Measurements from ENCODE around the gene RERE. TPM values are rescaled to one million over a fixed set of nuclear protein-coding genes. Genes with fewer than 3 reads are reported as not detected.

RERE gene
- total RNA-seq, 1 experiment from 2014 or later = 73.4 TPM

DNA sequence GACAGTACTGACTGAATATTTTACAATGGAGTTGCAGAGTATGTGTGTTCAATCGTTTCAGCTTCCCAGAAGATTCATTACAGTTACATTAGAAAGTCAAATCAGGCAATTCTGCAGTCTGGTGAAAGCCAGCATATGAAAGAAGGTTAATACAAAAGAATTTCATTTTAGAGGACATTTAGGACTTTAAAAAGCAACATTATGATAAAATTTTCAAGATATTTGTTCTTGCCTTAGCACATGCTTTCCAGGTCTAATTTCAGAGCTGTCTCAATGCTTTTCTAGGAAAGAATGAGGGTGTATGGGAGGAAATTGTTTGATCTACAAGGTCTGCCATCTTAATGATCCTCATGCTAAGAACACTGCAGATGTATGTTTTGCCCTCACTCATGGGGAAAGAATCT lies 63.2 kb downstream of the RERE start:
- Histone ChIP-seq H3K27me3 (ENCODE audit: insufficient read depth, low read depth) (no peaks in the 10 kb centered on the region), H3K4me1 (replicated peaks; ENCODE audit: insufficient read depth) (no peaks in the 10 kb centered on the region), H4K20me1 (ENCODE audit: insufficient read depth) (no peaks in the 10 kb centered on the region), H3K9me2 (ENCODE audit: insufficient read depth) (no peaks in the 10 kb centered on the region), H3K36me3 (ENCODE audit: low read depth) (no peaks in the 10 kb centered on the region), H3K4me3 (no peak overlapping the region), H3F3A (ENCODE audit: insufficient read depth, low read depth) (no peaks in the 10 kb centered on the region), H3K79me2 (ENCODE audit: low read depth) (no peaks in the 10 kb centered on the region), H3K9me3 (ENCODE audit: insufficient read depth, low read depth) (no peaks in the 10 kb centered on the region), H3K4me2 (no peak overlapping the region), H2AFZ (no peak overlapping the region), H3K27ac (no peak overlapping the region)
- intact Hi-C loops (cut with micrococcal nuclease; ENCODE audit: unreplicated experiment) = no loop called here
- BruUV-seq (replicated peaks) = no TSS peak
- TF ChIP-seq, protein P1, sequence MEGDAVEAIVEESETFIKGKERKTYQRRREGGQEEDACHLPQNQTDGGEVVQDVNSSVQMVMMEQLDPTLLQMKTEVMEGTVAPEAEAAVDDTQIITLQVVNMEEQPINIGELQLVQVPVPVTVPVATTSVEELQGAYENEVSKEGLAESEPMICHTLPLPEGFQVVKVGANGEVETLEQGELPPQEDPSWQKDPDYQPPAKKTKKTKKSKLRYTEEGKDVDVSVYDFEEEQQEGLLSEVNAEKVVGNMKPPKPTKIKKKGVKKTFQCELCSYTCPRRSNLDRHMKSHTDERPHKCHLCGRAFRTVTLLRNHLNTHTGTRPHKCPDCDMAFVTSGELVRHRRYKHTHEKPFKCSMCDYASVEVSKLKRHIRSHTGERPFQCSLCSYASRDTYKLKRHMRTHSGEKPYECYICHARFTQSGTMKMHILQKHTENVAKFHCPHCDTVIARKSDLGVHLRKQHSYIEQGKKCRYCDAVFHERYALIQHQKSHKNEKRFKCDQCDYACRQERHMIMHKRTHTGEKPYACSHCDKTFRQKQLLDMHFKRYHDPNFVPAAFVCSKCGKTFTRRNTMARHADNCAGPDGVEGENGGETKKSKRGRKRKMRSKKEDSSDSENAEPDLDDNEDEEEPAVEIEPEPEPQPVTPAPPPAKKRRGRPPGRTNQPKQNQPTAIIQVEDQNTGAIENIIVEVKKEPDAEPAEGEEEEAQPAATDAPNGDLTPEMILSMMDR (conservative IDR thresholded peaks at IDR 0.05) = no peak
- no peak for TF ChIP-seq EZH2 (IDR thresholded peaks at IDR 0.05; ENCODE audit: low read depth)
- ChIA-PET CTCF (no interaction called here), POLR2A (ENCODE audit: unreplicated experiment) (no interaction called here)
- DNase-seq = no peak

DNA sequence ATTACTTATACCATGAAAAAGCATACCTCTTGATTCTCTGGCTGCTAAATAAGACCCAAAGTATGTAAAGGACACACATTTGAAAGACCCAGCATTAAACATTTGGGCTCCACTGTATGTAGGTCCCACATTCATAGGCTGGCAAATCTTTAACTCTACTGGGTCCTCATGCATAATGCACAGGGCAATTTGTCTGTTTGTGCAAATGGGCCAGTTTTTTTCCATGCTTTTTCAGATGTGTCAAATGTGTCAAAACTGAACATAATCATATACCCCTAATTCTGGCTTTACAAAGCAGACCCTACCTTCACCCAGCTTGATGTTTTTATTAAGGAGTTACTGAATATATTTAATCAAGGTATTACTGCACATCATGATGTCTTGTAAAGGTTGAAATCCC lies 63.7 kb downstream of the RERE start:
- H4K20me1 ChIP-seq (ENCODE audit: insufficient read depth) = no peaks in the 10 kb centered on the region
- H3K27me3 ChIP-seq (ENCODE audit: insufficient read depth, low read depth) = no peaks in the 10 kb centered on the region
- H3K9me2 ChIP-seq (ENCODE audit: insufficient read depth) = no peaks in the 10 kb centered on the region
- CTCF ChIA-PET = no interaction called here
- intact Hi-C loops (cut with micrococcal nuclease; ENCODE audit: unreplicated experiment) = no loop called here
- POLR2A ChIA-PET (ENCODE audit: unreplicated experiment) = no interaction called here
- H3K4me2 ChIP-seq = no peak overlapping the region
- H3K4me1 ChIP-seq (replicated peaks; ENCODE audit: insufficient read depth) = no peaks in the 10 kb centered on the region
- no TSS peak for BruUV-seq (replicated peaks)
- no peaks in the 10 kb centered on the region for H3K9me3 ChIP-seq (ENCODE audit: insufficient read depth, low read depth)
- no peak overlapping the region for H3K4me3 ChIP-seq
- no peaks in the 10 kb centered on the region for H3K79me2 ChIP-seq (ENCODE audit: low read depth)
- H2AFZ ChIP-seq = no peak overlapping the region
- no peak overlapping the region for H3K27ac ChIP-seq
- DNase-seq = no peak
- H3K36me3 ChIP-seq (ENCODE audit: low read depth) = no peaks in the 10 kb centered on the region
- TF ChIP-seq EZH2 (IDR thresholded peaks at IDR 0.05; ENCODE audit: low read depth) = no peak
- TF ChIP-seq, protein P1 (conservative IDR thresholded peaks at IDR 0.05) = no peak
- no peaks in the 10 kb centered on the region for H3F3A ChIP-seq (ENCODE audit: insufficient read depth, low read depth)

DNA sequence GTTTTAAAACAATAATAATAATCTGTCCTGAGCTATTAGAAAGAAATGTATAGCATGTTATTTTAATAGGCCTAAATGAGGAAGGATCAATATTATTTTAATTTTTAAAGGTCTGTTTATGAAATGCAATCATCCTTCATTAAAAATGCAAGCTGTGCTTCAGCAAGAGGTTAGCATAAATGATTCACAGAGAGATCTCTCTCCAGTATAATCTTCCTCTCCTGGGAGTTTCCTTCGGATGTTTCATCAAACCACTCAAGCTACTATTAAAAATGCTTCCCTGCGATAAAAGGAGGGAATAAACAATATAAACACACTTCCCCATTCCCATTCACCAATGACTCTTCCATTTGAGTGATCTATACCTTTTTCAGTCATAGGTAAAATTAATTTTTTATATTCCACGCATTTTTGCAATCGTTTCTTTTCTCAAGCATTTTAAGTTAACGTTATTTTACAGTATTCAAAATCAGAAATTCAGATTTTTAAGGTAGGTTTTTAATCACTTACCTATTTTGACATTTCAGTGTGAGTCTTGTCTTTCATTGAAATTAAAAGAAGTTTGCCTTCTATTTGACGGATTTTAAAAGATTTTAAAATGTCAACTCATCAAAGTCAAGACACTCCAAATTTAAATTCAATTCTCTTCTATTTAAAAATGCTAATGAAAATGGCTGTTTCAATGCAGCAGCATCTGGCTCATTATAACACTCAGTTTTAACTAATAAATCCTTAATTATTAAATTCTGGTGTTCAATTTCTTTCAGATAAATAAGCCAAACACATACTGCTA lies 64.3 kb downstream of the RERE start:
- H3K4me3 ChIP-seq = no peak overlapping the region
- ChIA-PET CTCF (no interaction called here), POLR2A (ENCODE audit: unreplicated experiment) (no interaction called here)
- no TSS peak for BruUV-seq (replicated peaks)
- no peaks in the 10 kb centered on the region for H3K36me3 ChIP-seq (ENCODE audit: low read depth)
- no peaks in the 10 kb centered on the region for H3K79me2 ChIP-seq (ENCODE audit: low read depth)
- no peaks in the 10 kb centered on the region for H3K4me1 ChIP-seq (replicated peaks; ENCODE audit: insufficient read depth)
- TF ChIP-seq, protein P1 (conservative IDR thresholded peaks at IDR 0.05) = no peak
- no peak for TF ChIP-seq EZH2 (IDR thresholded peaks at IDR 0.05; ENCODE audit: low read depth)
- H3F3A ChIP-seq (ENCODE audit: insufficient read depth, low read depth) = no peaks in the 10 kb centered on the region
- H3K9me2 ChIP-seq (ENCODE audit: insufficient read depth) = no peaks in the 10 kb centered on the region
- H2AFZ ChIP-seq = no peak overlapping the region
- no peak for DNase-seq
- no peaks in the 10 kb centered on the region for H4K20me1 ChIP-seq (ENCODE audit: insufficient read depth)
- intact Hi-C loops (cut with micrococcal nuclease; ENCODE audit: unreplicated experiment) = no loop called here
- no peak overlapping the region for H3K4me2 ChIP-seq
- no peaks in the 10 kb centered on the region for H3K9me3 ChIP-seq (ENCODE audit: insufficient read depth, low read depth)
- no peak overlapping the region for H3K27ac ChIP-seq
- H3K27me3 ChIP-seq (ENCODE audit: insufficient read depth, low read depth) = no peaks in the 10 kb centered on the region

Data from PC-9 (cell line).